ENCODE results near the gene JMJD1C. TPM values are rescaled to one million over a fixed set of nuclear protein-coding genes. Genes with fewer than 3 reads are reported as not detected.

The JMJD1C gene
- total RNA-seq, 1 donor from 2014 or later: 84.2 TPM

- no peak overlapping the region for H3K27ac ChIP-seq
Observed at GRCh38 chr10:63407136-63407662, 58.6 kb downstream of the JMJD1C start.

GRCh38 chr10:63396133-63396761, 69.5 kb downstream of the JMJD1C start:
- ATAC-seq (no peak), DNase-seq (no peak)
- intact Hi-C loops (cut with DNase I): no loop called here
- Histone ChIP-seq H3K4me3 (no peak overlapping the region), H3K27ac (no peak overlapping the region), H3K36me3 (no peaks in the 10 kb centered on the region), H3K9me3 (no peaks in the 10 kb centered on the region), H3K27me3 (no peaks in the 10 kb centered on the region), H3K4me1 (no peaks in the 10 kb centered on the region)
- TF ChIP-seq CTCF (IDR thresholded peaks at IDR 0.05): no peak

More at GRCh38 chr10:63407136-63407662, 58.6 kb downstream of the JMJD1C start:
- ATAC-seq (no peak), DNase-seq (no peak)
- no peak for TF ChIP-seq CTCF (IDR thresholded peaks at IDR 0.05)
- no peaks in the 10 kb centered on the region for H3K36me3 ChIP-seq
- intact Hi-C loops (cut with DNase I): no loop called here
- no peak overlapping the region for H3K4me3 ChIP-seq
- H3K9me3 ChIP-seq: no peaks in the 10 kb centered on the region
- no peaks in the 10 kb centered on the region for H3K27me3 ChIP-seq
- peaks cover 5% of the 10 kb centered on the region for H3K4me1 ChIP-seq

GRCh38 chr10:63393050-63393449, 72.7 kb downstream of the JMJD1C start:
- H3K9me3 ChIP-seq: peaks cover 7% of the 10 kb centered on the region
- ATAC-seq (no peak), DNase-seq (no peak)
- intact Hi-C loops (cut with DNase I): no loop called here
- no peak for TF ChIP-seq CTCF (IDR thresholded peaks at IDR 0.05)
- no peak overlapping the region for H3K27ac ChIP-seq
- peaks cover 6% of the 10 kb centered on the region for H3K4me1 ChIP-seq
- no peak overlapping the region for H3K4me3 ChIP-seq
- H3K27me3 ChIP-seq: no peaks in the 10 kb centered on the region
- H3K36me3 ChIP-seq: no peaks in the 10 kb centered on the region

- no peak for TF ChIP-seq CTCF (IDR thresholded peaks at IDR 0.05)
- Histone ChIP-seq H3K27me3 (no peaks in the 10 kb centered on the region), H3K4me3 (no peak overlapping the region), H3K27ac (no peak overlapping the region), H3K36me3 (no peaks in the 10 kb centered on the region), H3K9me3 (peaks cover 7% of the 10 kb centered on the region), H3K4me1 (peaks cover 9% of the 10 kb centered on the region)
- intact Hi-C loops (cut with DNase I): no loop called here
- ATAC-seq (no peak), DNase-seq (no peak)
Observed at GRCh38 chr10:63392224-63392623, 73.6 kb downstream of the JMJD1C start.

GRCh38 chr10:63391812-63392211, 74.0 kb downstream of the JMJD1C start:
- Histone ChIP-seq H3K4me1 (peaks cover 10% of the 10 kb centered on the region), H3K36me3 (no peaks in the 10 kb centered on the region), H3K9me3 (peaks cover 7% of the 10 kb centered on the region), H3K27ac (no peak overlapping the region), H3K4me3 (no peak overlapping the region), H3K27me3 (no peaks in the 10 kb centered on the region)
- peak; percentile 37 for ATAC-seq
- intact Hi-C loops (cut with DNase I): no loop called here
- DNase-seq: no peak
- no peak for TF ChIP-seq CTCF (IDR thresholded peaks at IDR 0.05)
